OCI-LY7 (cell line): ENCODE results near the gene SLC6A19.

Experiments
- EZH2phosphoT487 ChIP-seq: fragments of 200-600 bp; sonication (generic); IDR thresholded peaks from 2 replicates; pipeline ENCODE4 v1.6.1; 2018; ENCODE audit warnings: low read depth, borderline replicate concordance, mild to moderate bottlenecking, mixed run types, antibody characterized with exemption, low read length, moderate library complexity, mixed read lengths
- TF ChIP-seq, protein P1 (sequence below): fragments of 200-600 bp; sonication (generic); conservative IDR thresholded peaks from 2 replicates; pipeline ENCODE4 v1.5.1; 2014; ENCODE audit warnings: mild to moderate bottlenecking, antibody characterized with exemption, low read length, moderate library complexity, mixed read lengths

DNA sequence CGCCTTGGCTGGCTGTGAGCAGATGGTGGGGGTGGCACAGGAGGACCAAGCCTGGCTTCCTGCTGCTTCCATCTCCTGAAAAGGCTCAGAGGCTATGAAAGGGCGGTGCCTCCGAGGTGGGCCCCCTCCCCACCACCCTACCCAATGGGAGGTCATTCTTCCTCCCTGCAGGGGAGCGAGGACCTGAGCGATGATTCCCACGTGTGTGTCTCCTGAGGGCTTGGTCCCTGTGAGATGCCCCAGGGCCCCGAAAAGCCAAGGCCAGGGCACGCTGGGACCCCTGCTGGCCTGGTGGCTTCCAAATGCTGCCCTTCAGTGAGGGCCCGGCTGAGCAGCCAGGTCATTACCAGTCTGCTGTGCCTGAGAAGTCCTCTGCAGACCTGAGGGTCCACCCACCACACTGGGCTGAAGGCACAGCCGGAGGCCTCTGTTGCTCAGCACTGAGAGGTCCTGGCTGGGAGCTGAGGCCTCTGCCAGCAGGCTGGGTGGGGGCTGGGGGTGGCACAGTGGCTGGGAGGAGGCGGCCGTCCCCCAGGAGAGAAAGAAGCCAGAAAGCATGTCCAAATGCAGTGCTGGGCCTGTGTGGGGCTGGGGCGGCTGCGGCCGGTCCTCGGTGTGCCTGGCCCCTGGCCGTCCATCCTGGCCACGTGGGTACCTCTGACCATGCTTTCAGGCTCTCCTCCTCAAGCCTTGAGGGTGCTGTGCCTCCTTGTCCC lies 14.0 kb upstream of the SLC6A19 start:
- TF ChIP-seq, protein P1, sequence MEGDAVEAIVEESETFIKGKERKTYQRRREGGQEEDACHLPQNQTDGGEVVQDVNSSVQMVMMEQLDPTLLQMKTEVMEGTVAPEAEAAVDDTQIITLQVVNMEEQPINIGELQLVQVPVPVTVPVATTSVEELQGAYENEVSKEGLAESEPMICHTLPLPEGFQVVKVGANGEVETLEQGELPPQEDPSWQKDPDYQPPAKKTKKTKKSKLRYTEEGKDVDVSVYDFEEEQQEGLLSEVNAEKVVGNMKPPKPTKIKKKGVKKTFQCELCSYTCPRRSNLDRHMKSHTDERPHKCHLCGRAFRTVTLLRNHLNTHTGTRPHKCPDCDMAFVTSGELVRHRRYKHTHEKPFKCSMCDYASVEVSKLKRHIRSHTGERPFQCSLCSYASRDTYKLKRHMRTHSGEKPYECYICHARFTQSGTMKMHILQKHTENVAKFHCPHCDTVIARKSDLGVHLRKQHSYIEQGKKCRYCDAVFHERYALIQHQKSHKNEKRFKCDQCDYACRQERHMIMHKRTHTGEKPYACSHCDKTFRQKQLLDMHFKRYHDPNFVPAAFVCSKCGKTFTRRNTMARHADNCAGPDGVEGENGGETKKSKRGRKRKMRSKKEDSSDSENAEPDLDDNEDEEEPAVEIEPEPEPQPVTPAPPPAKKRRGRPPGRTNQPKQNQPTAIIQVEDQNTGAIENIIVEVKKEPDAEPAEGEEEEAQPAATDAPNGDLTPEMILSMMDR, result no peak
- TF ChIP-seq EZH2phosphoT487, result no peak
